BE2C (cell line): ENCODE data around the gene CEP164.
A peak's percentile ranks its signal among the peaks of the same experiment; 100 is the strongest.

Experiments
- DNase-seq: peaks from one replicate; pipeline ENCODE4 v3.0.0-alpha.2; 2020
- H3K27me3 ChIP-seq: fragments of 250-450 bp; sonication (Bioruptor Pico); 2 replicates; pipeline ENCODE4 v1.5.1; 2020; ENCODE audit warnings: mild to moderate bottlenecking
- H3K36me3 ChIP-seq: fragments of 250-450 bp; sonication (Bioruptor Pico); 2 replicates; pipeline ENCODE4 v1.5.1; 2020; ENCODE audit warnings: mild to moderate bottlenecking
- H3K4me1 ChIP-seq: fragments of 250-450 bp; sonication (Bioruptor Pico); 2 replicates; pipeline ENCODE4 v1.5.1; 2020
- H3K4me3 ChIP-seq: 2 replicates; pipeline ENCODE4 v1.5.1; 2011; ENCODE audit warnings: low read depth, low read length
- H3K9me3 ChIP-seq: fragments of 250-450 bp; sonication (Bioruptor Pico); 2 replicates; pipeline ENCODE4 v1.5.1; 2020
- CTCF ChIP-seq: IDR thresholded peaks from 2 replicates; pipeline ENCODE4 v1.5.1; 2012; ENCODE audit warnings: mild to moderate bottlenecking, low read depth, low read length

Gene CEP164

GRCh38 chr11:117309310-117309709, 18.3 kb upstream of the CEP164 start:
- Histone ChIP-seq H3K27me3 (no peaks in the 10 kb centered on the region), H3K36me3 (no peaks in the 10 kb centered on the region), H3K4me3 (no peak overlapping the region), H3K4me1 (no peaks in the 10 kb centered on the region), H3K9me3 (no peaks in the 10 kb centered on the region)
- no peak for DNase-seq
- TF ChIP-seq CTCF = no peak

- no peaks in the 10 kb centered on the region for H3K27me3 ChIP-seq
- no peaks in the 10 kb centered on the region for H3K9me3 ChIP-seq
- no peak overlapping the region for H3K4me3 ChIP-seq
- no peak for DNase-seq
- no peaks in the 10 kb centered on the region for H3K4me1 ChIP-seq
- TF ChIP-seq CTCF = no peak
- H3K36me3 ChIP-seq = no peaks in the 10 kb centered on the region
Measured at GRCh38 chr11:117313091-117313490, 14.6 kb upstream of the CEP164 start.

DNA sequence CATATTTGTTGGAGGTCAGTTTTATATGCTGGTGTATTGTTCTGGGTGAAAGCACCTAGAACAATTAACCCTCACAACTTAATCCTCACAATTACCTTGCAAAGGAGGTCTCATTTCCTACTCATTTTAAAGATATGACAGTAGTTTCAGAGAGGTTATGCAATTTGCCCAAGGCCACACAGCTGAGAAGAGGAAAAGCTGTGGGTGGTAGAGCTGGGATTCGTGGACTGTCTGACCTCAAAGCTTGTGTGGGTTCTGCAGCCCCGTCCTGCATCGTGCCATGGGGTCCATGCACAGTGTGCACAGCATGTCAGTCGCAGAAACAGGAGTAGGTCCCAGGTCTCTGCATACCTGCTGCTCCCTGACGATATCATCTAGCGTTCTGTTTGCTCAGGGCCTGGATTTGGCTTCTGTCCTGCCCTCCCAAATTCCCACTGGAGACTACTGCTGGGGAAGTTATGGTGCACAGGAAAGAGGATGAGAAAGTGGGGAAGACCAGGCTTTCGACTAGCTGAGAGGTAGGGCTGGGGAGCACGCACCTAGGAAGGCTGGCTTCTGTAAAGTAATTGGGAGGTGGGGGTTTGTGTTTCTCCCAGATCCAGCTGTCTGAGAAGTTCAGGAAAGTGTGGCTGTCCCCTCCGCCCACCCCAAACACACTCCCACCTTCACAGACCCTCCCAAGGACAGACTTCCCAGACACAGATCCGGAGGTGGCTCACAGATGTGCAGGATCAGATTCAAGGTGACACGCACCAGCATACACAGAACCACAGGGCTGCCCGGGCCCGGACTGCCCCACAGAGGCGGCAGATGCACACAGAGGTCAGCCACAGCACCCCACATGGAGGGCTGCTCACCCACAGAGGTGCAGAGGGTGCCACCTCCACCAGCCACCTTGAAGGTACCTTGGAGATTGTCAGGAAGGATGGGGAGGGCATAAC, 13.6 kb upstream of the CEP164 start:
- H3K4me1 ChIP-seq = no peaks in the 10 kb centered on the region

DNA sequence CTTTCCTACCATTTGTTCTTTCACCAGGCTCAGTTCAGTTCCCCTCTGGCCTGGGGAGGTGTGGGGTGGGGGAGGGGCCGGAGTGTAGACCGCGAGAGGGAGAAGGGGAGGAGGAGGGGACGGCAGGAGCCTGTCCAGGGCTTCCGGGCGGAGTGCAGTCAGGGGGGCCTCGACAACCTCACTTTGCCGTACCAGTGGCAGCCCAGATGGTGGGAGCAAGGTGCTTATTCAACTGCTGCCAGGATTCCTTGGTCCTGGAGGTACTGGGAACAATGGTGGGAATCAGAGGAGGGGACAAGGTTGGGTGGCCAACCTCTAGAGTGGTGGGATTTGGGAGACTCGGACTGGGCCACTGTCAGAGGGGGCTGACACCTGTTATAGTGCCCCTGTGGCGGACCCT, 12.8 kb upstream of the CEP164 start:
- DNase-seq = peak; percentile 28
- TF ChIP-seq CTCF = no peak
- no peaks in the 10 kb centered on the region for H3K36me3 ChIP-seq
- no peaks in the 10 kb centered on the region for H3K9me3 ChIP-seq
- no peaks in the 10 kb centered on the region for H3K4me1 ChIP-seq
- peak overlapping the region; percentile 95 for H3K4me3 ChIP-seq
- H3K27me3 ChIP-seq = no peaks in the 10 kb centered on the region

More for the DNA sequence above, 13.6 kb upstream of the CEP164 start:
- peak overlapping the region; percentile 95 for H3K4me3 ChIP-seq
- TF ChIP-seq CTCF = no peak
- DNase-seq = no peak
- H3K9me3 ChIP-seq = no peaks in the 10 kb centered on the region
- no peaks in the 10 kb centered on the region for H3K36me3 ChIP-seq
- no peaks in the 10 kb centered on the region for H3K27me3 ChIP-seq

DNA sequence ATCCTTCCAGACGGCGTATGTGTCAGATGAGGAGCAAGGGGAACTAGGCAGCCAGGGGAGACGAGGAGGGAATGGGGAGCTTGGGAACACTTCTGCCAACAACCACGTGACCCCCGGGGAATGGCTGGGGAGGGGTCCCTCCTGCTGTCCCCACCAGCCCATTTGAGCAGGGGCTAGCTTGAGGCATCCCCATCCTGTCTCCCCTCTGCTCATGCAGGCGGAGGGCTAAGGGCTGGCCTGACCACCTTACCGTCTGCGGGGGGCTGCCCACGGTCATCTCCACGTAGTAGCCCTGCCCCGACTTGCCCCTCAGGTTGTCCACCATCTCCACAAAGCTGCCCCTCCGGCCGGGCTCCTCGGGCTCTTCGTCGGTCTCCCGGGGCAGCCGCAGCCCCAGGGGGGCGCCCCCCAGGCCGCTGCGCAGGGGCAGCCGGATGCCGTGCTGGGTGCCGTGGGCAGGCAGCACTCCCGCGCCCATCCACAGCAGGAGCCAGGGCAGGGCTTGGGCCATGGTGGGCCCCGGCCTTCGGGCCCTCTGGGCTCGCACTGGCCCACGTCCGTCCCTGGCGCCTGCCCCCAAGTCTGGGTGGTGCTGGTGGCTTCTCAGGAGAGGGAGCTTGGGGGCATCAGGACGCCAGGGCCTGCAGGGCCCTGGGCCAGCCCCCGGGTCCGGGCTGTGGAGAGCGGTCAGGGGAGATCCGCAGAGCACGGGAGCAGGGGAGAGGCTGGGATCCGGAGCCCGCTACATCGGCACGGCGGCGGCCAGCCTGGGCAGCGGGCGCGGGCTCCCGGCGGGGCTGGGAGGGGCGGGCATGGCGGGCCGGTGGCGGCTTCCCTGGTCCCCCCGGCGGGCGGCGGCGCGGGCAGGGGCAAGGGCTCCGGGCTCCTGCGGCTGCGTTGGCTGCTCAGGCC, 12.1 kb upstream of the CEP164 start:
- no peaks in the 10 kb centered on the region for H3K36me3 ChIP-seq
- no peaks in the 10 kb centered on the region for H3K9me3 ChIP-seq
- H3K27me3 ChIP-seq = no peaks in the 10 kb centered on the region
- no peak for TF ChIP-seq CTCF
- peak overlapping the region; percentile 95 for H3K4me3 ChIP-seq
- peak; percentile 16 for DNase-seq
- H3K4me1 ChIP-seq = no peaks in the 10 kb centered on the region
